Lower leg skin (tissue), 4 donors: ENCODE results near the gene MMD2. TPM values are rescaled to one million over a fixed set of nuclear protein-coding genes. Genes with fewer than 3 reads are reported as not detected.

ENCODE experiments used
- DNase-seq, 2 donors: peaks; one replicate each; pipeline ENCODE4 v3.0.0-alpha.2; 2019; ENCODE audit warnings: low spot score in 2 of 2
- H3K4me3 ChIP-seq: fragments of 200-600 bp; sonication (generic); 2 replicates; pipeline ENCODE4 v1.5.1; 2017; ENCODE audit warnings: mild to moderate bottlenecking, low read depth; ENCODE audit not compliant: poor library complexity, severe bottlenecking
- POLR2A ChIP-seq, 2 donors: fragments of 450-650 bp; IDR thresholded peaks; one replicate each; pipeline ENCODE4 v1.6.1; 2016 to 2017; ENCODE audit warnings: antibody characterized with exemption in 2 of 2, mild to moderate bottlenecking in 1 of 2, moderate library complexity in 1 of 2
- WGBS, 2 donors: methylation state at CpG; one replicate each; pipeline ENCODE4 v1.1.5; 2018; 5-methylcytosine and 5-hydroxymethylcytosine counted together
- intact Hi-C: fragments of 100-400 bp; cut with DNase I; formaldehyde crosslinking; loops from one replicate; pipeline ENCODE4 v1.15.0; 2023; ENCODE audit warnings: low total_unique reads
- total RNA-seq, 4 donors: library from RNA; depleted of rRNA; stranded (reverse); fragments of >200 nt; gene quantifications; one replicate each; pipeline ENCODE4 v1.1.0, GENCODE V29; 2016
- TF ChIP-seq, protein P1 (sequence below), 3 donors: fragments of 450-650 bp; IDR thresholded peaks; one replicate each; pipeline ENCODE4 v1.5.1; 2016; ENCODE audit warnings: antibody characterized with exemption in 3 of 3, mild to moderate bottlenecking in 3 of 3, moderate library complexity in 2 of 3

Gene MMD2
- total RNA-seq, 4 donors from 2014 or later: not detected

DNA sequence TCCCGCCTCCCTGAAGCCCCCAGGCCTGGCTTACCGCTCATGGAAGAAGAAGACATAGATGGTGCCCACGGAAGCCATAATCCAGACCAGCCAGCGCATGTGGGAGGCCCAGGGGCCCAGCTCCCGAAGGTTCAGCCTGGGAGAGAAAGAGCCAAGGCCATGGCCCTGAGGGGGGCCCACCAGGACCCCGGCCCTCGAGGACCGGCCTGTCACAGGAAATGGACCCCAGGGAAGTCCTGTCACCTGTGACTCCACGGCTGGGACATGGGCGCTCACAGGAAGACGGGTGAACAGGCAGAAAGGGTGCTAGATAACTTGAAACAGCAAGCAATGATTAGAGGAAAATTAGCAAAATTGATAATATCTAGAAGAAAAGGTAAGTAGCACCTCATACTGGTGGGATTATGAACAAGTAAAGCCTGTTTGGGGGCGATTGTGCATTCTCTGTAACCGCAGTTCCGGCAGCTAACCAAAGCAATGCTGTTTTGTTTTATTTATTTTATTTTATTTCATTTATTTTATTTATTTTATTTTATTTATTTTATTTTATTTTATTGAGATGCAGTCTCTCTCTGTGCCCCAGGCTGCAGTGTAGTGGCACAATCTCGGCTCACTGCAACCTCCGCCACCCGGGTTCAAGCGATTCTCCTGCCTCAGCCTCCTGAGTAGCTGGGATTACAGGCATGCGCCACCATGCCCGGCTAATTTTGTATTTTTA lies 47.7 kb downstream of the MMD2 start:
- WGBS, 2 donors: 86 to 87% methylated on average over 20 of the region's 20 CpGs
- intact Hi-C loops: no loop called here
- no peak overlapping the region for H3K4me3 ChIP-seq
- TF ChIP-seq, protein P1, sequence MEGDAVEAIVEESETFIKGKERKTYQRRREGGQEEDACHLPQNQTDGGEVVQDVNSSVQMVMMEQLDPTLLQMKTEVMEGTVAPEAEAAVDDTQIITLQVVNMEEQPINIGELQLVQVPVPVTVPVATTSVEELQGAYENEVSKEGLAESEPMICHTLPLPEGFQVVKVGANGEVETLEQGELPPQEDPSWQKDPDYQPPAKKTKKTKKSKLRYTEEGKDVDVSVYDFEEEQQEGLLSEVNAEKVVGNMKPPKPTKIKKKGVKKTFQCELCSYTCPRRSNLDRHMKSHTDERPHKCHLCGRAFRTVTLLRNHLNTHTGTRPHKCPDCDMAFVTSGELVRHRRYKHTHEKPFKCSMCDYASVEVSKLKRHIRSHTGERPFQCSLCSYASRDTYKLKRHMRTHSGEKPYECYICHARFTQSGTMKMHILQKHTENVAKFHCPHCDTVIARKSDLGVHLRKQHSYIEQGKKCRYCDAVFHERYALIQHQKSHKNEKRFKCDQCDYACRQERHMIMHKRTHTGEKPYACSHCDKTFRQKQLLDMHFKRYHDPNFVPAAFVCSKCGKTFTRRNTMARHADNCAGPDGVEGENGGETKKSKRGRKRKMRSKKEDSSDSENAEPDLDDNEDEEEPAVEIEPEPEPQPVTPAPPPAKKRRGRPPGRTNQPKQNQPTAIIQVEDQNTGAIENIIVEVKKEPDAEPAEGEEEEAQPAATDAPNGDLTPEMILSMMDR (IDR thresholded peaks at IDR 0.05): no peak
- TF ChIP-seq POLR2A (IDR thresholded peaks at IDR 0.05): no peak
- no peak for DNase-seq

DNA sequence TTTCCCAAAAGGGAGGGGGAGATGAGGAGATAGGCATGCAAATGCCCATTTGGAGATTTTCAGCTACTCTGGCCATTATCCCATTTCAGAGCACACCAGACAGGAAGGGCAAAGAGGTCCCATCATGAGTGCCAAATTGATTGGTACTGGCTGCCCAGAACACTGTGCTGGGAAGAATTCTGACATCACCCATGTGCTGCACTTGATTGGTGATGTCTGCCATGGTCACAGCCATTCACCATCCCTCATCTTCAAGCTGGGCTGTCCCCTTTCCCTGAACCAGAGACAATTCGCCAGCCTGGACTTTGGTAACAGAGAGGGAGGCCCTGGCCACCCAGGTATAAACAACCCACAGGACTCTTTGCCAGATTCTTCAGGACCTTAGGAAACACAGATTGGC lies 52.3 kb downstream of the MMD2 start:
- intact Hi-C loops: loop anchor here (5.0 kb wide), 1 partner anchor 659 kb away; no protein-coding TSS in a partner anchor
- 75 to 76% methylated on average over 1 of the region's 1 CpG for WGBS, 2 donors
- DNase-seq: no peak
- no peak overlapping the region for H3K4me3 ChIP-seq
- no peak for TF ChIP-seq POLR2A (IDR thresholded peaks at IDR 0.05)
- TF ChIP-seq, protein P1 (IDR thresholded peaks at IDR 0.05): no peak

DNA sequence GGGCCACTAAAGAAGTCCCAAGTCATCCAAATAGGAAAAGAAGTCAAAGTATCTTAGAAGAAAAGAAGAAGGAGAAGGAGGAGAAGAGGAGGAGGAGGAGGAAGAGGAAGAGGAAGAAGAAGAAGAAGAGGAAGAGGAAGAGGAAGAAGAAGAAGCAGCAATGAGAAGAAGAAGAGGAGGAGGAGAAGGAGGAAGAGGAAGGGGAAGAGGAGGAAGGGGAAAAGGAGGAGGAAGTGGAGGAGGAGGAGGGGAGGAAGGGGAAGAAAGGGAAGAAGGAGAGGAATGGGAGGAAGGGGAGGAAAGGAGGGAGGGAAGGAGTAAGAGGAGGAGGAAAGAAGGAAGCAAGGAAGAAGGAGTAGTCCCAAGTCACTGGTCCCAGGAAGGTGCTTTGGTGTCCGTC lies 53.8 kb downstream of the MMD2 start:
- TF ChIP-seq POLR2A (IDR thresholded peaks at IDR 0.05): no peak
- TF ChIP-seq, protein P1 (IDR thresholded peaks at IDR 0.05): no peak
- 66 to 88% methylated on average over 1 of the region's 1 CpG for WGBS, 2 donors
- H3K4me3 ChIP-seq: no peak overlapping the region
- no peak for DNase-seq
- intact Hi-C loops: loop anchor here (5.0 kb wide), 1 partner anchor 658 kb away; no protein-coding TSS in a partner anchor

- H3K4me3 ChIP-seq: no peak overlapping the region
- intact Hi-C loops: no loop called here
- TF ChIP-seq POLR2A (IDR thresholded peaks at IDR 0.05): no peak
- TF ChIP-seq, protein P1 (IDR thresholded peaks at IDR 0.05): no peak
- no peak for DNase-seq
These were observed 54.6 kb downstream of the MMD2 start for GRCh38 chr7:4904346-4904745.

- intact Hi-C loops: no loop called here
These were observed 63.2 kb downstream of the MMD2 start for GRCh38 chr7:4895766-4896165.

More at GRCh38 chr7:4895766-4896165, 63.2 kb downstream of the MMD2 start:
- 86 to 90% methylated on average over 11 of the region's 11 CpGs for WGBS, 2 donors
- TF ChIP-seq, protein P1 (IDR thresholded peaks at IDR 0.05): no peak
- TF ChIP-seq POLR2A (IDR thresholded peaks at IDR 0.05): no peak
- DNase-seq: no peak
- no peak overlapping the region for H3K4me3 ChIP-seq
